HG03439 (cell line): ENCODE measurements around the gene PARD3.
"Not testable (repeated sequence)": the region's sequence is repeated elsewhere in the genome, so short reads cannot be mapped to it uniquely, and the experiment has no call there.

Experiments
- ATAC-seq: cut with Tn5 transposase; IDR thresholded peaks from one replicate; pipeline ENCODE4 v1.9.1; 2021; ENCODE audit warnings: mild to moderate bottlenecking, moderate library complexity; ENCODE audit not compliant: unreplicated experiment

The PARD3 gene

DNA sequence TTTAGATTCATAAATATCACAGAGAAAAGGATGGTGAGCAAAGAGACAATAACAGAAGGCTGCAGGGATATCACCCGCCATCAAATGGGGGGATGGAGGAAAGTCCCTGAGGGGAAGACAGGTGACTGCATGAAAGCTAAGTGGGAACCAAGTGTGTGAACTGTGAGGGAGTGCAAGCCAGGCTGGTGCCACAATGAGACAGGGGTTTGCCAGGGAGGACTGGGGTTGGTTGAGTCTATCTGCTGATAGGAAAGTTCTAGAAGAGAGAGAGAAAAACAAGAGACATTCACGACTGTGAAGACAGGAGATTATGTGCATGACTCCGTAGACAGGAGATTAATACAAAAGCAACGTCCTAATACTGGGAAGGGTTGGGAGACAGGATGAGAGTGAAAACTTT lies 376.4 kb downstream of the PARD3 start:
- no peak for ATAC-seq

DNA sequence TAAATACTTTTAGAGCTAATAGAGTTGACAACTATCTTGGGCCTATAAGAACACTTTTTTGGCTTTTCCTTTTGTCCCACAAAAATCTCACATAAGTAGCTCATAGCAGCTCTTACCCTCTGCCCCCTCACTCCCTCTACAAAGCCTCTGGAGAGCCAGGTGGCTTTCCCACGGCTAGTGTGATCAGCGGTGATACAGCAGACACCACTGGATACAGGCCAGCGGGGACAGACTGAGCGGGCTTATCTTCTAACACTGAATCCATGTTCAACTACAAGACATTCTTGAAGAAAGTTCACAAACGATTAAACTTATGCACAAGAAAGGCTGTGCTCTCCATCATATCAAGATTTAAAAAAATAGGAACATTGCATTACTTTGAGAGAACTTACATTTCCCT lies 377.2 kb downstream of the PARD3 start:
- ATAC-seq, result no peak

DNA sequence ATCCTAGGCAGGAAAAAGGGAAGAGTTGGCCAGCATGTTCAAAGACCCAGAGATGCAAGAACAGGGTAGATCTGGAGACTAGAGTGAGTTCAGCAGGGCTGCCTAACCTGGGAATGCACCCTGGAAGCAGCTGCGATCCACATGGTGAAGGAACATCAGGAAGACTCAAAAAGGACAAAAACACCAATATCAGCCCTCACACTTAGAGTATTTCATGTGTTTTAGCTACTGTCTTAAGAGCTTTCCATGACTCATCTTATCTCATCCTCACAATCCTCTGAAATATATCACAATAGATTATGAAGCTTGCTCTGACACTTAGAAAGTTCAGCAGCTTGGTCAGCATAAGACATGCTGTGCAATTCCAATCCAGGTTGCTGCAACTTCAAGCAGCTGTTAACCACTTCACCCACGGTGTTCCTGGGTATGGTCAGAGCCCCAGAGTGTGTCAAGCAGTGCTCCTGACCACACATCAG lies 380.9 kb downstream of the PARD3 start:
- no peak for ATAC-seq

DNA sequence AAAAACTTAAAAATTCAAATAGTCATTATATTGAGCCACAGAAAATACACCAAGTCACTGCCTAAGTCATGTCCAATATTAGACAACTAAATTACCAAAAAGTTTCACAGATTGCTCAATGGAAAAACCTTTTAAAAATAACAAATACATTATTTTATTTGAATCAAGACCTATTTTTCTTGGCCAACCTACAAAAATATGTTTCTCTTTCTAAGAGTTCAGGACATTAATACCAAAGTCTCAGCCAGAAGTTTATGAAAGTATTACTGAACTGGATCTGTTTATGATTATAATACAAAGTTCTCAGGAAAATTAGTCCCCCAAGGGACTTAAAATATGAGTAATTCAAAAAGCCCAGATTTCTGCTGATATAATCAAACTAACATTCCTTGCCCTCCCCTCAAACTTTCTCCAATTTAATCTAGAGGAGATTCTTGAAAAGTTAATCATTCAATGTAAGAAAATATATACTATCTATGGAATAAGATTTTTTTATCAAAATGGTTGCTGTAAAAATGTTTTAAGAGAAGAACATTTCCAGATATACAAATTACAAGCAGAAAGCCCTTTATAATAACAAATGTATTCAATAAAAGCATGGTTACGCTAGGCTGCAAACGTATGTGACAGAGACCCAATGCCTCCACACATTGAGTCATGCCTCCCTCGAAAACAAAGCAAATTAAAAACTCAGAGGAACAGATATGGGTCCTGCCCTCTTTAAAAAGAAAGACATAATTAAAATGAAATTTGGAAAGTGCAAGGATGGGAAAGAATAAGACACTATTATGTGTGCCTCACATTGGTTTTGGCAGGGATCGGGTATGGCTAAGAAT lies 381.6 kb downstream of the PARD3 start:
- ATAC-seq, result no peak

DNA sequence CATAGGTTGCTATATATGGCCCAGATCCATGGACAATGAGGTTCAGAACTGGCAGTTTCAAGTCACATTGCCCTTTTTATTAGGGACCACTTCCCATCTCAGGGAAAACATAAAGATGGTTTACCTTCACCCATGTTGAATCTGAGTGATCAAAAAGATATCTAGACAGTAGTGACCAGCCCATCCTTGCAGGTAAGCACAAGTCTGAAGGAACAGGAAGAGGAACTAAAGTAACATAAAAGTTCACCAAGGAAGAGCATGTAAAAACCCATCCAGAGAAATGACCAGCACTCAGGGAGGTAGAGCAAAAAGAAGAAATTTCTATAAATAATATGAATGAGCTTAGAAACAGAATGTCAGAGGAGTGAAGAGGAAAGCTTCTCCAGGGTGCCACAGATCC lies 382.5 kb downstream of the PARD3 start:
- no peak for ATAC-seq

DNA sequence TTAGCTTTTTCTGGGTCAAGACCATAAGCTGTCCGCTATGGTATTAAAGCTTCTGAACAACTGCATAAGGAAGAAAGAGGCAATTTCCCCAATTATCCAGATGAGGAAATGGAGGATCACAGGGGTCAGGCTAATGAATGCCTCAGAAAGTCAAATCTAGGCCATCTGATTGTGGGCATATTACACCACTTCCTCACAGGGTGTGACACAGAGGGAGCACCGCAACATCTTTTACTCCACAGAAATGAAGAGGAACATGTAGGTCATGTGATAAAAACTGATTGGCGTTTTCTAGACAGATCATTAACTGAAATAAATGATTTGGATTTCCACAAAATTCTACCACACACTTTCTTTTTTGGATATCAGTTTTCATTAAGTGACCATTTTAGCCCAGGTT lies 384.4 kb downstream of the PARD3 start:
- no peak for ATAC-seq

DNA sequence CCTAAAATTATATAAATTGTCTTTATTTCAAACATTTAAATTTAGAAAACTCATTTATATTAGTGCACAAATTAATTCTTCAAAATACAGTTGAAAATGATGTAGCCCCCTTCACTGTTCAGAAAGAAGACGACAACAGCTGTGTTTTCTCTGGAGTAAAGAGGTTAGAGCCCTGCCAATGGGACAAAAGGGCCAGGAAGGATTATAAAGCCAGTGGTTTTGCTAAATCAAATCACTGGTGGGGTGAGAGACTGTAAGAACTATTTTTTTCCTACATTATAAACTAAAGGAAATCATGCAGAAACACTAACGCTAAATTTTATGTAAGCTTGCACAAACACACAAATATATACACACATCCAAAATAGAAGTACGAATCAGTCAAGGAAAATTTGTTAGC lies 386.6 kb downstream of the PARD3 start:
- ATAC-seq, result no peak

DNA sequence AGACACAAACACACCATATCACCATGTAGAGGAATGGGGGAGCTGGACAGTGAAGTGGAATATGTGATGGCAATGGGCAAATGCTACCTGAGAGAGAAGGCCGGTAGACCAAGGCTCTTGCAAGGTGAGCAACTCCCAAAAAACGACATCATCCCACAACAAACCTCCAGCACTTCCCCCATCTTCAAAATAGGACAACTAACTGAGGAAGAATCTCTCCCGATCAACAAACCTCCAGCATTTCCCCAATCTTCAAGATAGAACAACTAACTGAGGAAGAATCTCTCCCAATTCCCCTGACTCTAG lies 387.2 kb downstream of the PARD3 start:
- ATAC-seq, result no peak

DNA sequence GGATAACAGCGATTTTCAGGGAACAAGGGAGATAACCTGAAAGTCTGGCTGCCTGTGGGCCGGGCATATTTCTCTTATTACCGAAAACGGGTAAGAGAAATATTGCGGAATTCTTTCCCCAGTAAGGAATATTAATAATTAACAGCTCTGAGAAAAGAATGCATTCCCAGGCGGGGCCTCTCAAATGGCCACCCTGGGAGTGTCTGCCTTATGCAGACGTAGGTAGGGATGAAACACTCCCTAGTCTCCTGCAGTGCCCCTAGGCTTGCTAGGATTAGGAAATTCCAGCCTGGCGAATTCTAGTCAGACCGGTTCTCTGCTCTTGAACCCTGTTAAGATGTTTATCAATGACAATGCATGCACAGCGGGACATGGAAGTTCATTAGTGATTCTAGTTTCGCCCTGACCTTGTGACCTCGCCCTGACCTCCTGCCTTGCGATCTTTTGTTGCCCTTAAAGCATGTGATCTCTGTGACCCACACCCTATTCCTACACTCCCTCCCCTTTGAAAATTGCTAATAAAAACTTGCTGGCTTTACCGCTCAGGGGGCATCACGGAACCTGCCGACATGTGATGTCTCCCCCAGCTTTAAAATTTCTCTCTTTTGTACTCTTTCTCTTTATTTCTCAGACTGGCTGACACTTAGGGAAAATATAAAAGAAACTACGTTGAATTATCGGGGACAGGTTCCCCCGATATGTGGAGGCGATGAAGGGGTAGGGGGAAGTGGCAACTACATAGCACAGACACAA lies 387.8 kb downstream of the PARD3 start:
- not testable (repeated sequence) for ATAC-seq

DNA sequence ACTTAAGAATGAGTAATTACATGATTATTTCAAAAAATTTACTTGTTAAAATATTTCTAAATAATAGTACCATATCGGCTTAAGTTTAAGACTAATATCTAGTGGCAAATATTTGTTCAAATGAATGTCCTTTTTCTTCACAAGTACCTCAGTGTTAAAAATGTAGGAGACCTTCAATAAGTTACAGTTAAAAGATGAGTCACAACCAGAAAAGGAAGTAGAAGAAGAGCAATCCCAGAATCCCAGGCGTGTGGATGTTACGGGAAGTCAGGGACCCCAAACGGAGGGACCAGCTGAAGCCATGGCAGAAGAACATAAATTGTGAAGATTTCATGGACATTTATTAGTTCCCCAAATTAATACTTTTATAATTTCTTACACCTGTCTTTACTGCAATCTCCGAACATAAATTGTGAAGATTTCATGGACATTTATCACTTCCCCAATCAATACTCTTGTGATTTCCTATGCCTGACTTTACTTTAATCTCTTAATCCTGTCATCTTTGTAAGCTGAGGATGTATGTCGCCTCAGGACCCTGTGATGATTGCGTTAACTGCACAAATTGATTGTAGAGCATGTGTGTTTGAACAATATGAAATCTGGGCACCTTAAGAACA lies 388.4 kb downstream of the PARD3 start:
- not testable (repeated sequence) for ATAC-seq

DNA sequence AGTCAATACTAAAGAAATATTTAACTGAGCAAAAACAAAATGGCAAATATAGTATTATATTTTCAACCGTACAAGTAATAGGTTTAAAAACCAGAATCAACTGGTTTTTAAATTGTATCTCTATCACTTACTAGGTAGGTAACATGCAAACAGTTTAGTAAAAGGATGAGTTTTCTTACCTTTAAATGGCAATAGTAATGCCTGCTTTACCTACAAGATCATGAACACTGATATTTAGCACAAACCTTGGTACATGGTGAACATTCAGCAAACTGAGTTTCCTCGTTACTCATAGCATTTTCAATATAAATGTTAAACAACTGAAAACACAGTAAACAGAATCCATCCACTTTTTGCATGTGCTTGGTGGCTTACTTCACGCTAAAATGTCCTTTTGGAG lies 389.1 kb downstream of the PARD3 start:
- ATAC-seq, result no peak

DNA sequence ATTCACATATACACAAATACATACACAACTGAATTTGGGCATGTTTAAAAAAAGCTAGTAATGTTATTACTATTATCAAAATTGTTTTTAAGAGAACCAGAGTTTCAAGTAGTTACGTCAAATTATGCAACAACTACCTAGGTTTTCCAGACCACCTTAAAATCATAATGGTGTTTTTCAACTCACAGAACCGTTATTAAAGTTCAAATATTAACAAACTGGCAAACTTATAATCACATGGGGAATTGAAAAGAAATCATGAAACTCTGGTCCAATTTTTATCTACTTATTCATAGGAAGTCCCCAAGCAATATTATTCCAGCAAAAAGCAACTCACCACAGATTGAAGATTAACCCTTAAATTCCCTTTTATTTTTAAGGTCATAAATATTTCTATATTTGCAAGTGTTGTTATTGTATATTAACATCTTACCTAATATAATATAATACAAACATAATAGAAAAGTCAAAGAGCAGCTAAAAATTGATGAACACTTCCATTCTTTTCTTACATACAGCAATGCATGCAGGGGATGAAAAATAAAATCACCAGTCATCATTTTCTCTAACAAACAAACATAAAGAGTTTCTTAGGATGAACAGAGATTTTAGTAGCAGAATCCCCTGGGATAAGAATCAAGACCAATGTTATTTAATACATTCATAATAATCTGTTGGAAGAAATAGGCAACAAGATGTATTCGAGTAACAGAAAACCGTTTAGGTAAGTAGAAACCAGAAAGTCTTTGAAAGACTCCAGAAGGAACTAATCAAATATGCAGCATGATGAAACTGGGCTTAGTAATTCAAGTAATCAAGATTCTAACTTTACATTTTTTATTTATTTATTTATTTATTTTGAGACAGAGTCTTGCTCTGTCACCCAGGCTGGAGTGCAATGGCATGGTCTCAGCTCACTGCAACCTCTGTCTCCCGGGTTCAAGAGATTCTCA lies 391.1 kb downstream of the PARD3 start:
- no peak for ATAC-seq

DNA sequence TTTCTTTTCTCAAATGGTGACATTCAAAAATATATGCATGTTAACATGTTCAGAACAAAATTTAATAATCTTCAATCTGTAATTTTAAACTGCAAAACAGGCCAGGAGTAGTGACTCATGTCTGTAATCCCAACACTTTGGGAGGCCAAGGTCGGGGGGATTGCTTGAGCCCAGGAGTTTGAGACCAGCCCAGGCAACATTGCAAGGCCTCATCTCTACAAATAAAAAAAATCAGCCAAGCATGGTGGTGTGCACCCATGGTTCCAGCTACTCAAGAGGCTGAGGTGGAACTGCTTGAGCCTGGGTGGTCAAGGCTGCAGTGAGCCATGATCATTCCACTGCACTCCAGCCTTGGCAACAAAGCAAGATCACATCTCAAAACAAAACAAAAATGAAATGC lies 394.3 kb downstream of the PARD3 start:
- no peak for ATAC-seq

DNA sequence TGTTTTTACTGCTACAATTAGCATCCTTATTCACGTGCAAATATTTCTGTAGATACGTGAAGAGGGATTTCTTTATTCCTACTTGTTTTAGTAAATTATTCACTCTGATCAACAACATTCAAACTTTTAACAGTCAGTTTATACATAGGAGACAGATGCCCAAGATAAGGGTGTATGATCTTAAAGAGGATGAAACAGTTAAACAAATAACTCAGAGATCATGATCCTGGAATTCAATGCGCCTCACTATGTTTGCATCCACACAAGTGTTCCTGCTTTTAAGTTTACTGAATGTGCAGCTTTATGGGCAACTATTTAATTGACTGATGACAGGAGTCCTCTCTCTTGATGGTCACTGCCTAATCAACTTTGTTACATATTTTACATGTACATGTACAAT lies 394.8 kb downstream of the PARD3 start:
- ATAC-seq, result no peak

DNA sequence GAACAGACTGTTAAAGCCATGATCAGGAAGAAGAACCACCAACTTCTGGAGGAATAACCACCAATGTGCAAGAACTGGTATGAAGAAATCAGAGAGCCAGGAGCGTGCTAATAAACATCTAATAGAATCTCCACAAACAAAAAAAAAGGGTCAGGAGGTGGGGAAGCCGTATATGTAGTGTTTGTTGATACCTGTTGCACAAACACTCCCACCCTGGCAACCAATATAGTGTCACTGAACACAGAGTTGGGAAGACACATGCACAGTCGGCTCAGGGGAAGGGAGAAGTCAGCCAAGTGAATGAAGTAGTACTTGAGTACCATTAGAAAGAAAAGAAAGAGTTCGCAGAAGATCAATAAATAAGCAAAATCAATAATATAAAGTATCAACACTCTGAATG lies 400.1 kb downstream of the PARD3 start:
- no peak for ATAC-seq

DNA sequence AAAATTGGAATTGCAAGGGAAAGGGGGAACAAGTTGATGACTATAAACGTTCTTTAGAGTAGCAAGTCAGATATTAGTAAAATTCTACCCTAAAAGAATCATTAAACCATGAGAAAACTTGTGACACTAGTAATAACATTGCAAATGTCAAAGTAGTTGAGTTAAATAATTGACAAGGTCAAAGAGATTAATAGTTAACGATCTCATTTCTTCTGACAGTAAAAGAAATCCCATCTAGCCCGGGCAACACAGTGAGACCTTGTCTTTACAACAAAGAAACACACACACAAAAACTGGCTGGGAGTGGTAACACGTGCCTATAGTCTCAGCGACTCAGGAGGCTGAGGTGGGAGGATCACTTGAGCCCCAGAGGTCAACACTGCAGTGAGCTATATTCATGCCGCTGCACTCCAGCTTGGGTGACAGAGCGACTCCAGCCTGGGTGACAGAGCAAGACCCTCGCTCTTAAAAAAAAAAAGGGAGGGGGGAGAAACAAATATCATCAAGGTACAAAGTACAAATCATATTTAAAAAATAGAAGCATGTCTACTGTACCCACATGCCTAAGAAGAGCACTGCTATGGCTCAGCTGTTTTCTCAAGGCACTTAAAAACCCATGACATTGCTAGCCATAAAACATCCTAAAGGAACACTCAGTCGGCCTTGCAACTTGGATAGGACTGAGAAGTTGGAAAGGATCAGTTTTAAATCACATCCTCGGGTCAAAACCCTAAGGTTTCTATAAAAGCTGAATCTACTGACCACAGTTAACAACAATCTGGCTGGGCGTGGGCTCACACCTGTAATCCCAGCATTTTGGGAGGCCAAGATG lies 401.1 kb downstream of the PARD3 start:
- no peak for ATAC-seq

DNA sequence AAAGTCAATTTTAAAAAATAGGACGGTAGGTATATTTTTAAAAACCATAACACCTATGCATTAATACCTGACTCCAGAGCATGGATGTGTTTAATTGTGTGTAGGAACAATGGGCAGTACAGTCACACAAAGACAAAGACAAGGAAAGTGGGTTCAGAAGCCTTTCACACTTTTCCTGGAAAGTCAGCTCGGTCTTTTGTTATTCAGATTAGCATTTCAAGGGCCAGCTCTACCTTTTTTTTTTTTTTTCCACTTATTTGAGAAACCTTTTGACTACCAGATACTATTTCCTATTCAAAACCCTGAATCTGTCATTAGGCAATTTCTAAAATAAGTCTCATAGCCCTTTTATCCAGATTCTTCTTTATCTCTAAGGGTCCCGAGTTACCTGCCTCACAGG lies 401.9 kb downstream of the PARD3 start:
- ATAC-seq, result no peak

DNA sequence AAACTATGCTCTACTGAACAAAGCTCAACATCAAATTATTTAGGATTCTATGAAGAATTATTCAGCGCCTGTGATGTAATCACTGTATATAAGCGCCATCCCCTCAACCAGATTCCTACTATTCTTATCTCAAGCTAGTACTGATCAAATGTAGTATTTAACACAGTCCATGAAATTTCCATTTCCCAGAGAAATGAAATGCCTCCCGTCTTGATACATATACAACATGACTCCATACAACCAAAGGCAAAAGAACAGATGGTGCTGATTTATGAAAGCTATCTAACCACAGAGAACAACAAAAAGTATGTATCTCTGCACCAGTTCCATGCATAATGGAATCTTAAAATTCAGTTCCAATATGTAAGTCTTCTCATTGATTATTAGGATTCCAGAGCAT lies 406.1 kb downstream of the PARD3 start:
- ATAC-seq, result no peak

DNA sequence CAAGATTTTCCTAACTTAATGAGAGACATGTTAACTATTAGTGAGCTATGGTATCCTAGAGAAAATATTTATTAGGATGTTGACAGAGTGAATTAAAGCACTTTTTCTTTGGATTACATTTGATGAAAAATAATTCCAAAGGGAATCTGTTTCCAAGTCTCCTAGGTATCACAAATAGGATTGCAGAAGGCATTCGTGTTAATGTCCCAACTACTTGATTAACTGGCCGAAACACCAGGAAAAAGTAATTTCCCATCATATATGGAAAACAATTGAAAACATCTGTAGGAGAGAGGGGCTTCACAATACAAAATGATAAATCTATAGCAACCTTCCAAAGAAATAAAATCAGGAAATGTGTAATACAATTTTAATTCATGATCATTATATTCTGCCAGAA lies 406.7 kb downstream of the PARD3 start:
- no peak for ATAC-seq

DNA sequence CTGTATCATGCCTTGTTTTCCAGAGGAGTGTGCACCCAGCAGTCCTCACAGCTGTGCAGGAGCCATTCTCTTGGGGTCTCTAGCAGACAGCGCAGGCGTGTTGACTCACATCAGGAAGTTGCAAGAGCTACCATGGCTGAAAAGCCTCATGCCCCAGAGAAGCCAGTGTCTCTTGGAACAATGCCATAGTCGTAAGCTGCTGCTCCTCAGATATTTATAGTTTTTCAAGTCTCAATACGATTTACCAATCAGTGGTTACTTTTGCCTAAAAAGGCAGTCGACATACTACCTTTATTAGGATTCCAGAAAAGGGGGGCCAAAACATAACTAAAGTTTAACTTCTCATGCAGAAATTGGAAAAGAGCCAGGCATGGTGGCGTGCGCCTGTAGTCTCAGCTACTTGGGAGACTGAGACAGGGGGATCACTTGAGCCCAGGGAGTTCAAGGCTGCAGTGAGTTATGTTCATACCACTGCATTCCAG lies 407.7 kb downstream of the PARD3 start:
- no peak for ATAC-seq
